Panc1 (cell line): ENCODE measurements around the gene COP1.

Experiments used
- CTCF ChIP-seq: fragments of 450-650 bp; IDR thresholded peaks from 2 replicates; pipeline ENCODE4 v1.5.1; 2017; ENCODE audit warnings: mild to moderate bottlenecking
- SIN3A ChIP-seq: IDR thresholded peaks from 2 replicates; pipeline ENCODE4 v1.6.1; 2012; ENCODE audit warnings: low read depth, mild to moderate bottlenecking, low read length, moderate library complexity, borderline replicate concordance; ENCODE audit not compliant: insufficient read depth

GRCh38 chr1:176068901-176069300 lies 138.2 kb downstream of the COP1 start:
- TF ChIP-seq SIN3A = no peak
- TF ChIP-seq CTCF = no peak
